HepG2 (cell line): Measurements from ENCODE around the gene IP6K1. TPM values are rescaled to one million over a fixed set of nuclear protein-coding genes. Genes with fewer than 3 reads are reported as not detected.

ENCODE experiments used
- AFF4 ChIP-seq: sonication (generic); formaldehyde crosslinking; IDR thresholded peaks from 2 replicates; pipeline ENCODE4 v1.4.0; 2020; ENCODE audit warnings: missing genetic modification reagents
- ARID4A ChIP-seq: sonication (generic); formaldehyde crosslinking; IDR thresholded peaks from 2 replicates; pipeline ENCODE4 v1.5.0; 2020; ENCODE audit warnings: mild to moderate bottlenecking, missing genetic modification reagents, borderline replicate concordance
- CHD4 ChIP-seq: fragments of 200-600 bp; sonication (generic); IDR thresholded peaks from 2 replicates; pipeline ENCODE4 v1.7.0; 2017; ENCODE audit warnings: mild to moderate bottlenecking, low read length, borderline replicate concordance
- FOXO4 ChIP-seq: sonication (generic); formaldehyde crosslinking; conservative IDR thresholded peaks from 2 replicates; pipeline ENCODE4 v1.8.1; 2023; ENCODE audit warnings: missing genetic modification reagents
- GABPB1 ChIP-seq: IDR thresholded peaks from 2 replicates; pipeline ENCODE4 v1.6.1; 2016; ENCODE audit warnings: mild to moderate bottlenecking, missing genetic modification reagents, moderate library complexity, missing compliant biosample characterization
- HNF1B ChIP-seq: sonication (generic); formaldehyde crosslinking; IDR thresholded peaks from 2 replicates; pipeline ENCODE4 v1.5.1; 2020; ENCODE audit warnings: mild to moderate bottlenecking, moderate library complexity, missing genetic modification reagents
- KMT2B ChIP-seq: IDR thresholded peaks from 2 replicates; pipeline ENCODE4 v1.6.1; 2016; ENCODE audit warnings: missing genetic modification reagents, missing compliant biosample characterization
- MTERF4 ChIP-seq: sonication (generic); formaldehyde crosslinking; IDR thresholded peaks from 2 replicates; pipeline ENCODE4 v1.8.0; 2023; ENCODE audit warnings: mild to moderate bottlenecking, missing genetic modification reagents
- MXD4 ChIP-seq: IDR thresholded peaks from 2 replicates; pipeline ENCODE4 v1.6.1; 2016; ENCODE audit warnings: mild to moderate bottlenecking, missing biosample characterization, missing genetic modification reagents
- SAP130 ChIP-seq: IDR thresholded peaks from 2 replicates; pipeline ENCODE4 v1.6.1; 2016; ENCODE audit warnings: low read depth
- TBX3 ChIP-seq: fragments of 450-650 bp; IDR thresholded peaks from 2 replicates; pipeline ENCODE4 v1.6.1; 2017; ENCODE audit warnings: antibody characterized with exemption, mild to moderate bottlenecking, inconsistent platforms, borderline replicate concordance
- TEAD2 ChIP-seq: sonication (generic); formaldehyde crosslinking; IDR thresholded peaks from 2 replicates; pipeline ENCODE4 v1.9.0; 2021; ENCODE audit warnings: missing genetic modification reagents
- ZBTB34 ChIP-seq: sonication (generic); formaldehyde crosslinking; IDR thresholded peaks from 2 replicates; pipeline ENCODE4 v1.8.0; 2022; ENCODE audit warnings: mild to moderate bottlenecking, missing genetic modification reagents
- ZNF143 ChIP-seq: sonication (generic); formaldehyde crosslinking; IDR thresholded peaks from 2 replicates; pipeline ENCODE4 v1.4.0; 2020; ENCODE audit warnings: missing genetic modification reagents
- polyA plus RNA-seq, 8 experiments: library from polyadenylated mRNA; depleted of rRNA in 3 of 8; stranded (reverse) in 7 of 8; unstranded in 1 of 8; fragments of >200 nt; fragmentation: Illumina TruSeq in 4 of 8; extraction: Trizol in 4 of 8; gene quantifications; 2 replicates each; pipeline versions ENCODE4 v1.2.1 to v1.2.3, GENCODE V29; 2011 to 2016; ENCODE audit warnings: low read depth in 4 of 8, missing spikeins in 1 of 8, mixed read lengths in 1 of 8; ENCODE audit not compliant: insufficient read depth in 1 of 8
- total RNA-seq, 5 experiments: library from RNA; depleted of rRNA; stranded (reverse); fragments of >200 nt; fragmentation: Illumina TruSeq; extraction: Trizol; gene quantifications; 2 replicates each; pipeline ENCODE4 v1.2.3, GENCODE V29; 2016; ENCODE audit warnings: low read depth in 1 of 5

The IP6K1 gene
- total and polyA plus RNA-seq, 2 of the 13 experiments (the other 11 are each of a cell fraction or from before 2014, with no cell fraction given): 17.7 to 29.7 TPM

- peak; percentile 75; the same call in 1 of the 2 replicates for TF ChIP-seq ARID4A
- peak; percentile 47; the same call in 1 of the 2 replicates for TF ChIP-seq ZNF143
- TF ChIP-seq KMT2B (CRISPR knock-in tag): peak; percentile 32; the same call in 1 of the 2 replicates
- 0 out of 2 replicates have a peak, but pooled peaks have one; percentile 33 for TF ChIP-seq HNF1B (CRISPR knock-in tag)
- TF ChIP-seq AFF4: peak; percentile 85; the same call in 1 of the 2 replicates
- peak; percentile 79; the same call in 1 of the 2 replicates for TF ChIP-seq MXD4 (CRISPR knock-in tag)
- 0 out of 2 replicates have a peak, but pooled peaks have one; percentile 29 for TF ChIP-seq ZBTB34 (CRISPR knock-in tag)
- TF ChIP-seq CHD4: peak; percentile 9; the same call in 1 of the 2 replicates
- 0 out of 2 replicates have a peak, but pooled peaks have one; percentile 8 for TF ChIP-seq TEAD2
- TF ChIP-seq MTERF4 (CRISPR knock-in tag): peak; percentile 7; the same call in 1 of the 2 replicates
- TF ChIP-seq SAP130 (CRISPR knock-in tag): peak; percentile 93
- TF ChIP-seq FOXO4 (CRISPR knock-in tag): 0 out of 2 replicates have a peak, but pooled peaks have one; percentile 79
- TF ChIP-seq GABPB1 (CRISPR knock-in tag): peak; percentile 70
- peak; percentile 13; the same call in 1 of the 2 replicates for TF ChIP-seq TBX3
These were observed 97.8 kb downstream of the IP6K1 start (continued) for GRCh38 chr3:49688338-49689045.
